ENCODE data around the gene BCAN.
"Not testable (repeated sequence)": the region's sequence is repeated elsewhere in the genome, so short reads cannot be mapped to it uniquely, and the experiment has no call there.

The BCAN gene, protein sequence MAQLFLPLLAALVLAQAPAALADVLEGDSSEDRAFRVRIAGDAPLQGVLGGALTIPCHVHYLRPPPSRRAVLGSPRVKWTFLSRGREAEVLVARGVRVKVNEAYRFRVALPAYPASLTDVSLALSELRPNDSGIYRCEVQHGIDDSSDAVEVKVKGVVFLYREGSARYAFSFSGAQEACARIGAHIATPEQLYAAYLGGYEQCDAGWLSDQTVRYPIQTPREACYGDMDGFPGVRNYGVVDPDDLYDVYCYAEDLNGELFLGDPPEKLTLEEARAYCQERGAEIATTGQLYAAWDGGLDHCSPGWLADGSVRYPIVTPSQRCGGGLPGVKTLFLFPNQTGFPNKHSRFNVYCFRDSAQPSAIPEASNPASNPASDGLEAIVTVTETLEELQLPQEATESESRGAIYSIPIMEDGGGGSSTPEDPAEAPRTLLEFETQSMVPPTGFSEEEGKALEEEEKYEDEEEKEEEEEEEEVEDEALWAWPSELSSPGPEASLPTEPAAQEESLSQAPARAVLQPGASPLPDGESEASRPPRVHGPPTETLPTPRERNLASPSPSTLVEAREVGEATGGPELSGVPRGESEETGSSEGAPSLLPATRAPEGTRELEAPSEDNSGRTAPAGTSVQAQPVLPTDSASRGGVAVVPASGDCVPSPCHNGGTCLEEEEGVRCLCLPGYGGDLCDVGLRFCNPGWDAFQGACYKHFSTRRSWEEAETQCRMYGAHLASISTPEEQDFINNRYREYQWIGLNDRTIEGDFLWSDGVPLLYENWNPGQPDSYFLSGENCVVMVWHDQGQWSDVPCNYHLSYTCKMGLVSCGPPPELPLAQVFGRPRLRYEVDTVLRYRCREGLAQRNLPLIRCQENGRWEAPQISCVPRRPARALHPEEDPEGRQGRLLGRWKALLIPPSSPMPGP

DNA sequence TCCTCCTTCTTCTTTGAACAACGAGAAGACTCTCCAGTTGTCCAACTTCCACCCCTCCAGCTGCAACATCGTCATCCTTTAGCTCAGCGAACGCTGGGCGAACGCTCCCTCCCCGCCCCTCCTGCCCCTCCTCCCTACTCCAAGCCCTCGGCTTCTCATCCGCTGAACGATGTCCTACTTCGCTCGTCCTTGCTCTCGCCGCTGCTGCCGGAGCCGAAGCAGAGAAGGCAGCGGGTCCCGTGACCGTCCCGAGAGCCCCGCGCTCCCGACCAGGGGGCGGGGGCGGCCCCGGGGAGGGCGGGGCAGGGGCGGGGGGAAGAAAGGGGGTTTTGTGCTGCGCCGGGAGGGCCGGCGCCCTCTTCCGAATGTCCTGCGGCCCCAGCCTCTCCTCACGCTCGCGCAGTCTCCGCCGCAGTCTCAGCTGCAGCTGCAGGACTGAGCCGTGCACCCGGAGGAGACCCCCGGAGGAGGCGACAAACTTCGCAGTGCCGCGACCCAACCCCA lies at the start of gene BCAN:
BCAN (plus strand) TSS at position 357 of the 504 bp plus-strand sequence. CDS start 3,938 bp downstream, outside the sequence.
- FAIRE-seq = no peak
- no peak for DNase-seq (ENCODE audit: low spot score)

DNA sequence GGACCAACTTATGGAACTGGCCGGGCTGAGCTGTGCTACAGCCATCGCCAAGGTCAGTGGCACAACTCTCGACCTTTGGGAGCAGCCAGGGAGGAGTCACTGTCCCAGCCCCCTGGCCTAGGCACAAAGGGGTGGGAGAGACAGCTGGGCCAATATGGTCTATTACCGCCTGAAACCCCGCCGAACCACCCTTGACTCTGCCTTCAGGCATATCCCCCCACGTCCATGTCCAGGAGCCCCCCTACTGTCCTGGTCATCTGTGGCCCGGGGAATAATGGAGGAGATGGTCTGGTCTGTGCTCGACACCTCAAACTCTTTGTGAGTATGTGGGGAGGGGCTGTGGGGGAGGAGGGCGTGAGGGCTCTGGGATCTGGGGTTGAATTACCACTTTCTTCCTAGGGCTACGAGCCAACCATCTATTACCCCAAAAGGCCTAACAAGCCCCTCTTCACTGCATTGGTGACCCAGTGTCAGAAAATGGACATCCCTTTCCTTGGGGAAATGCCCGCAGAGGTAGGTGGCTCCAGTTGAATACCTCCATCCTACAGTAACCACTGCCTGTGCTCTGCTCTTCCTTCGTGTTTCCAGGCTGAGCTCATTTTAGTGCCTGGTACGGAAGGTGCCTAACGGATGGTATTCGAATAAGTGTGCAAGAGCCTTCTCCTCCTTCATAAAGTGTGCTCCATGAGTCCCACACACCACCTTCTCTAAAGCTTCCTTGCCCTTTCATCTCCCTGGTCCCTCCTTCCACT lies 49.6 kb upstream of the BCAN start:
- FAIRE-seq = no peak
- DNase-seq (ENCODE audit: low spot score) = no peak

DNA sequence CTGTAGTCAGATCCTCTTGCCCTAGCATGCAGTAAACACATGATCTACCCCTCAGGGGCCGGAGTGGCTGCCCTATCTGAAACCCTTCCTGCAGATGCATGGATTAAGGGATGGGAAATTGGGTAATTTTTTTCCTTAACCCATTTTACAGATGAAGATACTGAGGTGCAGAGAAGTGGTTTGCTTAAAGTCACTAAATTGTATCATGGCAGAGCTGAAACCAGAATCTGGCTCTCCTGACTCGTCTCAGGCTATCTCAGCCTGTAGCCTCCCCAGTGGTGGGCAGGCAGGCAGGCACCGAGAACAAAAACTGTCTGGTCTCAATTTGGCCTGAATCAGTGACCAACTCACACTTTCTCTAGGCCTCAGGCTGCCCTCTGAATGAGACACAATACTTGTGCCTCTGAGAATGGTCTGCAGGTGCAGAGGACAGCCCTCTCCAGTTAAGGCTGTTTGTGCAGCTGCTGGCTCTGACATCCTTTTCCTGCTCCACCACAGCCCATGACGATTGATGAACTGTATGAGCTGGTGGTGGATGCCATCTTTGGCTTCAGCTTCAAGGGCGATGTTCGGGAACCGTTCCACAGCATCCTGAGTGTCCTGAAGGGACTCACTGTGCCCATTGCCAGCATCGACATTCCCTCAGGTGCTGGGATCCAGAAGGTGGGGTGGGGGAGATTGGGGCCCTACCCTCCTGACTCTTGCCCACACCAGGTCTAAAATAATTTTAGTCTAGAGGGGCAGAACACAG lies 48.8 kb upstream of the BCAN start:
- no peak for DNase-seq (ENCODE audit: low spot score)
- FAIRE-seq = no peak

DNA sequence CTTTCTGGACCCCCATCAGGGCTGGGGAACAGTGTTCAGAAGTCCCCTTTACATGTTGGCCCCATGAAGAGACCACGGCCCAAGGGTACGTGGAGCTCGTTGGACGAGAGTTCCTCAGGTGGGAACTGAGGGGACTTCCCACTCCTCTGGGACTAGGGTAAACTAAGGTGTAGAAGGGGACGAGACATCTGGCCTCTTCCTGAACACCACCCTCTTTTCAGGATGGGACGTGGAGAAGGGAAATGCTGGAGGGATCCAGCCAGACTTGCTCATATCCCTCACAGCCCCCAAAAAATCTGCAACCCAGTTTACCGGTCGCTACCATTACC lies 48.3 kb upstream of the BCAN start:
- DNase-seq (ENCODE audit: low spot score) = no peak
- FAIRE-seq = no peak

DNA sequence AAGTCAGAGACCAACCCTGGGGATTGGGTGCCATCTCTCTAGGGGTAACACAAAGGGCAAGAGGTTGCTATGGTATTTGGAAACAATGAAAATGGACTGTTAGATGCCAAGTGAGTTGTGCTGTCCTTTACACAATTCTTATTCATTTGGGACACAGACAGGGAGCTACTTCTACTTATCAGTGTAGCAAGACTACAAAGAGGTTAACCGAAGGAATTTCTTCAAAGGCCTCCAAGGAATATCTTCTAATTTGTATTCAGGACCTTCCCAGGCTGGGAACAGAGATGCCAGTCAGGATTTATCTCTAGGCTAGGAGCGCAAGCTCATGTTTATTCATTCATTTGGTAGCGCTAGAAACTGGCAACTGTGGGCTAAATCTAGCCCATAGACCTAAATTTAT lies 47.7 kb upstream of the BCAN start:
- DNase-seq (ENCODE audit: low spot score) (no peak), FAIRE-seq (no peak)

DNA sequence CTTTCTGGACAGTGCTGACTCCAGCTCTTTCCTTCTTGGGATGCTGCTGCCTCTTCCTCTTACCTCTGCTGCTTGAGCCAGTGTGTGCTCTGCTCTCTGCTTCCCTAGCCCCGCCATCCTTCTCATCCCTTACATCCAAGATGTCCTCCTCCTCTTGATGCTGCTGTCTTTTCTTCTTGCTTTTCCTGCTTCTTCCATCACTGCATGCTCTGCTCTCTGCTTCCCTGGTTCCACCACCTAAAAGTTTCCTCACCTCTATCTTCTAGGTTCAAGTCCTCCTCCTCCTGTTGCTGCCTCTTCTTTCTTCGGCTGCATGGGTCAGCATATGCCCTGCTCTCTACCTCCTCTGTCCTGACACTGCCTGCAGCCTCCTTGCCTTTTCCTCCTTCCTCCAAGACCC lies 46.9 kb upstream of the BCAN start:
- DNase-seq (ENCODE audit: low spot score) = no peak
- no peak for FAIRE-seq

DNA sequence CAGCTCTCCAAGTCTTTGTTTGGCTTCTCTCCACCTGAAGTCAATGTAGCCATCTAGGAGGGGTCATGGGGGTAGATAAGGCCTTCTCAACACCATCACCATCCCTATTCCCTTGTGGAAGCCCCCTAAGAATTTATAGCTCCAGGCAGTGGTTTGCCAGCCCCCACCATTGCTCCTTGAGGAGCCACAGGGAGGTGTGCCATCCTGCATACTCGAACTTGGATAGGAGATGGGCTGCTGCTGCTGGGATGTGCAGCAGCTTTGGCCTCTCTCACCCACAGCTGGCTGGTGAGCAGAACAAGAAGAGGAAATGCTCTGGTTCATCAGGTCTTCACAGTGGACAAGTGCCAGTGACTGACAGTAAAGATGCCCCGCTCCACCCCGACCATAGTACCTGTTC lies 45.5 kb upstream of the BCAN start:
- FAIRE-seq (no peak), DNase-seq (ENCODE audit: low spot score) (no peak)

DNA sequence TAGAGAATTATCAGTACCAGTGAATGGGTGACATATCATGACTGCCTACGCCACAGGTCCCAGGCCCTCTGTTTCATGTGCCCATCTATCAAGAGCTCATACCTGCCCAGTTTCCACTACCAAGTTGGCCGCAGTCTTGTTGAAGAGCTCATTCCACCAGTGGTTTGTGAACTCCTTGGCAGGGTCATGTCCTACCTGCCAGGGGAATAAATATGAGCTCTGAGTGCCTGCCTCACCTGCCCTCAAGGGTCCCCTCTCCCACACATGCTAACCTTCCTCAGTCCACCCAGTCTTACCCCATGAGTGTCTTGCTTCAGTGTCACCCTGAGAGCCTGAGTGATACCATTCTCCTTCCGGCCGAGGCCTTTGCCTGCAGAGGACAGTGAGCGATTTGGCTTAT lies 43.8 kb upstream of the BCAN start:
- DNase-seq (ENCODE audit: low spot score) (no peak), FAIRE-seq (no peak)

DNA sequence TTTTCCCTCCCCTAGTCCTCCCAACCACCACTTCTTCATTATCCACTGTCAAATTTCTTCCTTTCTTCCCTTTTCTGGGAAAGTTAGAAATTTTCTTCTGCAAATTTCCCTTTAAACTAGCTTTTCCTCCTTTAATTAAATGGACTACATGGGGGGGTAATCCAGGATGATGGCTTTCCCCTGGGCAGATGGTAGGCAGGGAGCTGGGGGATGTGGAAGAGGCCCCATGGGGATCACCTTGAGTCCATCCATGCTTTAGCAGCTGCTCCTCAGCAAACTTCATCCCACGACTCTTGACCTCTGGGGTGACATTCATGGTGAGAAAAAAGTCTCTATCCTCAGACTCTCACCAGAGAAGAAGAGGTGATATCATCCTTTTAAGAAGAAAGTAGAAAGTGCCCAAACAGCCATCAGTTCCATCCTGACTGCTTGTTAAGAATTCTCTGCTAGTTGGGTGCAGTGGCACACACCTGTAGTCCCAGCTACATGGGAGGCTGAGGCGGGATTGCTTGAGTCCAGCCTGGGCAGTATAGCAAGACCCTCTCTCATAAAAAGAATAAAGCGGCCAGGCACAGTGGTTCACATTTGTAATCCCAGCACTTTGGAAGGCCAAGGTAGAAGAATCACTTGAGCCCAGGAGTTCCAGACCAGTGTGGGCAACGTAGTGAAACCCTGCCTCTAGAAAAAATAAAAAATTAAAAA lies 43.0 kb upstream of the BCAN start:
- no peak for DNase-seq (ENCODE audit: low spot score)
- FAIRE-seq = no peak

DNA sequence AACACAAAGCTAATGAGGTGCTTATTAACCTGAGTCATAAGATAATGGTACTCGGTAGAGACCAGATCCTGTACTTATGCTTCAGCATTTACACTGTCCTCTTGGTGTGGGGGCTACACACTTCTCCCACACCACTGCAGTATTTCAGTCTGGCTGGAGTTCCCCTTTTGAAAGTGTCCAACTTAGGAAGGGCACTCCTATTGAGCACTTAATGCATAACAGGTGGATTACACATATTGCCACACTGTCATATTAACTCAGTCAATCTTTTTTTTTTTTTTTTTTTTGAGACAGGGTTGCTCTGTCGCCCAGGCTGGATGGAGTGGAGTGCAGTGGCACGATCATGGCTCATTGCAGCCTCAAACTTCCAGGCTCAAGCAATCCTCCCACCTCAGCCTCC lies 42.1 kb upstream of the BCAN start:
- DNase-seq (ENCODE audit: low spot score) (no peak), FAIRE-seq (no peak)

DNA sequence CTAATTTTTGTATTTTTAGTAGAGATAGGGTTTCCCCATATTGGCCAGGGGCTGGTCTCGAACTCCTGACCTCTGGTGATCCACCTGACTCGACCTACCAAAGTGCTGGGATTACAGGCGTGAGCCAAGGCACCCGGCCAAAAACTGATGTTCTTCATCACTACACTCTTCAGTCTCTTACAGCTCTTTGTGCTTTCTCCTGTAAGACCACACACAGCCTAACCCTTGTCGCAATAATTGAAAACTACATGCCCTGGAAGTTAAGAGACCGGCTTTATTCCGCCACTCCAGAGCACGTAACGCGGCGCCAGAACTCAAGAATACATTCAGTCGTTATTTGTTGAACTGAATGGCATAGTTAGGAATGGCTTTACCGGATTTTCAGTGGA lies 41.2 kb upstream of the BCAN start:
- FAIRE-seq (no peak), DNase-seq (ENCODE audit: low spot score) (no peak)

DNA sequence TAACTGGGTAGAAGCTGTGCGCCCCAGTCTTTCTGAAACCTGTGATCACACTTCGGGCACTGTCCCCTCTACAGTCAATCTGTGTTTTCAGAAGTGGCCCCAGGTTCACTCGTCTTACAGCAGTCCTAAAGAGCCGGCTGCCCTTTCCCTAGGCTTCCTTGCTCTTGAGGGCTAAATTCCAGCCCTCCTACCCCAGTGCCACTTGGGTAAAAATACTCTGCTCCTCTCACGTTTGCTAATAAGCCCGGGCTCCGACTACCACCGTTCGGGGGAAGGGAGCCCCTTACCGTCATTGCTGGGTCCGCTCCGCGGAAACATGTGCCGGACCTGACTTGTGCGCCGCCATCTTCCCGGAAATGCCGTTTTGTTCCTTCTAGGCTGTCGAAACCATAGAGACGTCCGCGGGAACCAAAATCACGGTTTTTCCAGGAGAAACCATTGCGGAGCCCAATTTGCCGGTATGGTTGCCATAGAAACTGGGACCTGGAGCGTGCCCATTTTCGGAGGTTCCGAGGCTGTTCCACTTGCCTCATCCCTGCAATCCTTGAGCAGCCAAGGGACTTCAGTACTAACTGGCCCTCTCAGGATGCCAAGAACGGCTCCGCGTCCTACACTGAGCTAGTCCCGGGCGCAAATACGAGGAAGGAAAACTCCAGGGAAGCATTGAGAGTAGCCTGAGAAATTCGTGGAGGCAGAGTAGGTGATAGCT lies 40.6 kb upstream of the BCAN start, which contains the start of gene GPATCH4:
GPATCH4 (minus strand) TSS at position 358 of the 709 bp plus-strand sequence.
- peak; percentile 85 for DNase-seq (ENCODE audit: low spot score)
- no peak for FAIRE-seq

DNA sequence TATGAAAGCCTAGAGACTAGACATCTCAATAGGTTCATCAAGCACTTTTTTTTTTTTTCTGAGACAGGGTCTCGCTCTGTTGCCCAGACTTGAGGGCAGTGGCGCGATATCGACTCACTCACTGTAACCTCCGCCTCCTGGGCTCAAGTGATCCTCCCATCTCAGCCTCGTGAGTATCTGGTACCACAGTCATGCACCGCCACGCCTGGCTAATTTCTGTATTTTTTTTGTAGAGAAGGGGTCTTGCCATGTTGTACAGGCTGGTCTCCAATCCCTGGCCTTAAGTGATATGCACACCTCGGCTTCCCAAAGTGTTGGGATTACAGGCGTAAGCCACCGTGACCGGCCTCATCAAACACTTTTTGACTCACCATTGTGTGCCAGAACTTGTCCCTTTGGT lies 40.0 kb upstream of the BCAN start:
- FAIRE-seq = no peak
- no peak for DNase-seq (ENCODE audit: low spot score)

DNA sequence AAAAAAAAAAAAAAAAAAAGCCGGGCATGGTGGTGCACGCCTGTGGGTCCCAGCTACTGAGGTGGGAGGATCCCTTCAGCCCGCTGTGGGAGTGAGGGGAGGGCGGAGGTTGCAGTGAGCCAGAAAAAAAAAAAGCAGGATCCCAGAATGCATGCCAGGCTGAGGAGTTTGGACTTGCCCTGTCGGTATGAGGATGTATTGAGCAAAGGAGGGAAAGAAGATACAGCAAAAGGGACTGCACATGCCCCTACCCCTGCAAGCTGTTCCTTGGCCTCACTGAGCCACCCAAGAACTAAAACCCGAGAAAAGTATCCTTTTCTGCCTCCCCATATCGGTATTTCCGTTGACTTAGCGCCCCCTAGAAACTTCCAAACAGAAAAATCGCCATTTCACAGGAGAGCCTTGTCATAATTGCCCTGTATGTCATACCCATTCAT lies 39.3 kb upstream of the BCAN start:
- FAIRE-seq = no peak
- DNase-seq (ENCODE audit: low spot score) = no peak

DNA sequence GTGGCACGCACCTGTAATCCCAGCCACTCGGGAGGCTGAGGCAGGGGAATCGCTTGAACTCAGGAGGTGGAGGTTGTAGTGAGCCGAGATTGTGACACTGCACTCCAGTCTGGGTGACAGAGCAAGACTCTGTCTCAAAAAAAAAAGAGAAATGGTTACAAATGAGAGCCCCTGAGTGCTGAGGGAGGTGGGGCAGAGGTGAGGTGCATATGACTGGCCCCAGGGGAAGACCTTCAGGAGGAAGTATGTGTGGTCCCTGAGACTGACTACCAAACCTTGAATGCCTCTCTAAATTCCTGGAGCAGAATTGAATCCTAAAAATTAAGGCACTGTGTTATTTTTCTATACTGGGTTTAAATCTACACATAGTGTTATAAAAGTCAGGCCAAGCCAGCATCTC lies 34.6 kb upstream of the BCAN start:
- not testable (repeated sequence) for FAIRE-seq; DNase-seq (ENCODE audit: low spot score)

DNA sequence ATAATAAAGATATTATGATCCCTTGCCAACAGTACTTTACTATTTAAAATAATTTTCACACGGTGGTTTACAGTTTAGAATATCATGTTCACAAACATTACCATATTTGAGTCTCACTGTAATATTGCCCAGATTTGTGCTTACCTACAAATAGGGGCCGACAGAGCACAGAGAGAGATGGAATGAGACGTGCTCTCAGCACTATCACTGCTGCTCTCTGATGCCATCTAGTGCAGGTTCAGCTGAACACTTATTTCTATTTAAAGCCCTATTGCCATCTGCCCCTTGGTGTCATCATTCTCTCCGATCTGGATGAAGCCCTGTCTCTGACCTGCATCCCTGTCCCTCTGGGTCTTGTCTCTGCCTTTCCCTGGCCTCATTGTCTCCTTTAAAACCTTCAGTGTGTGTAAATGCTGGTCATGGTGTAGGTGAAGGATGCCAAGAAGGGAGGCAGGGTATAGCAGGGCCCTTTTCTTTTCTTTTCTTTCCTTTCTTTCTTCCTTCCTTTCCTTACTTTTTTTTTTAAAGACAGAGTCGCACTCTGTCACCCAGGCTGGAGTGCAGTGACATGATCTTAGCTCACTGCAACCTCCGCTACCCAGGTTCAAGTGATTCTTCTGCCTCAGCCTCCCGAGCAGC lies 33.8 kb upstream of the BCAN start:
- DNase-seq (ENCODE audit: low spot score) (peak; percentile 73), FAIRE-seq (peak; percentile 48)

DNA sequence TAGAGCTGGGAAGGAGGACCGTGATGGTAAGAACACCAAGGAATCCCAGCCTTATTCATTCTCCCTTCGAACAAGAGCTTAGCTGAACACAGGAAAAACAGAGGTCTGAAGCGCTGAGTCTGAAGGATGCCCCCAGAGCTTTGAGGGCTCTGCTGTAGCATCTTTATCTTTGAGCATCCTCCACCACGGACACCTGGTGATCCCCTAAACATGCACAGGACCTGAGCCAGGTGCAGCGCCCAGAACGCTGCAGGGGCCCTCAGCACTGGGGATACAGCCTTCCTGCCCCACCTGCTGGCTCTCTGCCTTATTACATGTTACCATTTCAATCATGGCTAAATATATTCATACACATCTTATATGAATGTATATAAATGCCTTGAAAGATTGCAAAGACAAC lies 32.9 kb upstream of the BCAN start:
- DNase-seq (ENCODE audit: low spot score) (peak; percentile 54), FAIRE-seq (no peak)

DNA sequence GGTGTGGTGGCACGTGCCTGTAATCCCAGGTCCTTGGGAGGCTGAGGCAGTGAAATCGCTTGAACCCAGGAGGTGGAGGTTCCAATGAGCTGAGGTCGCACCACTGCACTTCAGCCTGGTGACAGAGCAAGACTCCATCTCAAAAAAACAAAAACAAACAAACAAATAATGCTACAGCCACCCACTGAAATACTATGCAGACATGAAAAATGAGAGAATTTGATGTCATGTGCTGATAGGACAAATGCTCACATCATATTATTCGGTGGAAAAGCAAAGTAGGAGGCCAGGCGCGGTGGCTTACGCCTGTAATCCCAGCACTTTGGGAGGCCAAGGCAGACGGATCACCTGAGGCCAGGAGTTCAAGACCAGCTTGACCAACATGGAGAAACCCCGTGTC lies 31.8 kb upstream of the BCAN start:
- FAIRE-seq; DNase-seq (ENCODE audit: low spot score): not testable (repeated sequence)

DNA sequence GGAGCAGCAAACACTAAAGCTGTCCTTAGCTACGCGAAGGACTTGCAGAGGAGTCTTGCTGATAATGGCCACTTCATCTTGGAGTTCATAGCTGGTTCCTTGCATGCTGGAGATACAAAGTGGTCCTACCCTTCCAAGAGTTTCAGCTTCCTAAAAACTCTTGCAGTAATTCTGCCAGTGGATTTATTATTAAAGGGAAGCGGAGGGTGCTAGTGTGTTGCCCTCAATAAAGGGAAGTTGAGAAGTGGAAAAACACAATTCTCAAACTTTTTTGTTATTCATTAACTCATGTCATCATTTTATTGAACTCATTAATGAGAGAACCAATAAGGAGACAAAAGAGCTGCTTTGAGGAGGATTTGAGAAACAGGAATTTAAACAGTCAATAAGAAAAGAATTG lies 29.3 kb upstream of the BCAN start:
- DNase-seq (ENCODE audit: low spot score) (no peak), FAIRE-seq (no peak)

All from urothelium cell line (cell line).